Coronary artery (tissue), 2 donors: ENCODE data around the gene MASTL.

Source experiments
- DNase-seq: peaks from one replicate; pipeline ENCODE4 v3.0.0-alpha.2; 2017; ENCODE audit warnings: low spot score
- H3K27ac ChIP-seq, 2 donors: fragments of 200-600 bp; sonication (generic); one replicate each; pipeline ENCODE4 v1.5.1; 2016 to 2019
- H3K4me3 ChIP-seq: fragments of 200-600 bp; sonication (generic); 2 replicates; pipeline ENCODE4 v1.5.1; 2016; ENCODE audit warnings: mild to moderate bottlenecking, moderate library complexity
- TF ChIP-seq, protein P1 (sequence below): fragments of 200-600 bp; sonication (generic); IDR thresholded peaks from one replicate; pipeline ENCODE4 v1.5.1; 2019; ENCODE audit warnings: antibody characterized with exemption

Gene MASTL

DNA sequence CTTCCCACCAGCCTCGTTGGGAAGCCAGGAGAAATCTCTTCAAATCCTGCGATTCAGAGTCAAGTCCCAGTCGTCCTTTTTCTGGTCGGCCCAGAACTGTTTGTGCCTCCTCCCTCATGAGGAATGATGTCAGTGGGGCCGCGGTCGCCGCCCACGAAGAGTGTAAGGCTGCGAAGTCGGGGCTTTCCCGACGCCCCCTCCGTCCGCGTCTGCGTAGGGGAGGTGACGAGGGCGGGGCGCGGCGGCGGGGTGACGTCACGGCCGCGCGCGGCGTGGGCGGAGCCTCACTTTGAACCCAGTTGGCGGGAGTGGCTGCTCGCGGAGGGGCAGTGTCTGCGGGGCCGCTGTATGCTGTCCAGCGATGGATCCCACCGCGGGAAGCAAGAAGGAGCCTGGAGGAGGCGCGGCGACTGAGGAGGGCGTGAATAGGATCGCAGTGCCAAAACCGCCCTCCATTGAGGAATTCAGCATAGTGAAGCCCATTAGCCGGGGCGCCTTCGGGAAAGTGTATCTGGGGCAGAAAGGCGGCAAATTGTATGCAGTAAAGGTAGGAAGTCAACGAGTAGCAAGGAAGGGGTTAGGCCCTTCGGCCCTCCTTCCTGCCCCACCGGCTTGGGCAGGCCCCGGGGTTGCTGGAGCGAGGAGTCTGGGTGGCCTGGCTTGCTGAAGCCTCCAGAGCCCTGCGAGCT is at the start of gene MASTL:
Gene MASTL, plus strand, starts transcription at position 287 of the 689 bp plus-strand sequence. Its CDS starts 75 bp downstream, at position 362.
- DNase-seq, result peak; percentile 95
- H3K4me3 ChIP-seq, result peak within 1 kb of the TSS; percentile 89
- peak within 1 kb of the TSS; percentile 93 to 98 for H3K27ac ChIP-seq
- TF ChIP-seq, protein P1, sequence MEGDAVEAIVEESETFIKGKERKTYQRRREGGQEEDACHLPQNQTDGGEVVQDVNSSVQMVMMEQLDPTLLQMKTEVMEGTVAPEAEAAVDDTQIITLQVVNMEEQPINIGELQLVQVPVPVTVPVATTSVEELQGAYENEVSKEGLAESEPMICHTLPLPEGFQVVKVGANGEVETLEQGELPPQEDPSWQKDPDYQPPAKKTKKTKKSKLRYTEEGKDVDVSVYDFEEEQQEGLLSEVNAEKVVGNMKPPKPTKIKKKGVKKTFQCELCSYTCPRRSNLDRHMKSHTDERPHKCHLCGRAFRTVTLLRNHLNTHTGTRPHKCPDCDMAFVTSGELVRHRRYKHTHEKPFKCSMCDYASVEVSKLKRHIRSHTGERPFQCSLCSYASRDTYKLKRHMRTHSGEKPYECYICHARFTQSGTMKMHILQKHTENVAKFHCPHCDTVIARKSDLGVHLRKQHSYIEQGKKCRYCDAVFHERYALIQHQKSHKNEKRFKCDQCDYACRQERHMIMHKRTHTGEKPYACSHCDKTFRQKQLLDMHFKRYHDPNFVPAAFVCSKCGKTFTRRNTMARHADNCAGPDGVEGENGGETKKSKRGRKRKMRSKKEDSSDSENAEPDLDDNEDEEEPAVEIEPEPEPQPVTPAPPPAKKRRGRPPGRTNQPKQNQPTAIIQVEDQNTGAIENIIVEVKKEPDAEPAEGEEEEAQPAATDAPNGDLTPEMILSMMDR, result no peak

GRCh38 chr10:27108165-27108564 is 47.0 kb upstream of the MASTL start:
- Histone ChIP-seq H3K27ac (no peak overlapping the region), H3K4me3 (no peak overlapping the region)
- TF ChIP-seq, protein P1, result no peak
- no peak for DNase-seq

DNA sequence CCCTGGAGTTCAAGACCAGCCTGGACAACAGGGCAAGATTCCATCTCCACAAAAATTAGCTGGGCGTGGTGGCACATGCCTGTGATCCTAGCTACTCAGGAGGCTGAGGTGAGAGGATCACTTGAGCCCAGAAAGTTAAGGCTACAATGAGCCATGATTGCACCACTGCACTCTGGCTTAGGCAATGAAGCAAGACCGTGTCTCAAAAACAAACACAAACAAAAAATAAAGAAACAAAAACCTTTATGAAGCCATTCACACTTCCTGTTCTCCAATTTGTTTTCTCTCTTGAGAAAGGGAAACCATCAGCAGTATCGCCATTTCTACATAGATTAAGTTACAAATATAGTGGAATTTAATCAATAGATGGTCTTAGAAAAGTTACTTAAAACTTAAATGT is 20.8 kb upstream of the MASTL start:
- H3K4me3 ChIP-seq, result no peak overlapping the region
- TF ChIP-seq, protein P1, result no peak
- no peak for DNase-seq
- no peak overlapping the region for H3K27ac ChIP-seq

DNA sequence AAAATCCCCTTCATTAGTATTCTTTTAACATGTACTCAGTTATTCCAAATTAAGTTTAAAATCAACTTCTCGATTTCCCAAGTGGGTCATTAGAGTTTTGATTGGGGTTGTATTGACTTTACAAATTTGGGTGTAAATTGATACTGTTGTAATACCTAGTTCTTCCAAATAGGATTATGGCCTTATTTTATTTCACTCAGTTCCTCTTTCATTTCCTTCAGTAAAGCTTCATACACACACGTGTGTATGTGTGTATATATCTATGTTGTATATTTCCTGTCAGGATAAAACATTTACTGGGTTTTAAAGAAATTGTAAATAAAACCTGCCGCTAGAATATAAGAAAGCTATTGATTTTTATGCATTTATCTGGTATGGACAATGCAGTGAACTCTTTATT is 16.9 kb upstream of the MASTL start:
- Histone ChIP-seq H3K27ac (no peak overlapping the region), H3K4me3 (no peak overlapping the region)
- DNase-seq, result no peak
- TF ChIP-seq, protein P1, result no peak

GRCh38 chr10:27143686-27144085 is 11.5 kb upstream of the MASTL start:
- no peak overlapping the region for H3K27ac ChIP-seq
- no peak for DNase-seq
- TF ChIP-seq, protein P1, result no peak
- no peak overlapping the region for H3K4me3 ChIP-seq

- Histone ChIP-seq H3K27ac (no peak overlapping the region), H3K4me3 (no peak overlapping the region)
- TF ChIP-seq, protein P1, result no peak
- DNase-seq, result no peak
Measured at GRCh38 chr10:27145937-27146336, 9.2 kb upstream of the MASTL start.

DNA sequence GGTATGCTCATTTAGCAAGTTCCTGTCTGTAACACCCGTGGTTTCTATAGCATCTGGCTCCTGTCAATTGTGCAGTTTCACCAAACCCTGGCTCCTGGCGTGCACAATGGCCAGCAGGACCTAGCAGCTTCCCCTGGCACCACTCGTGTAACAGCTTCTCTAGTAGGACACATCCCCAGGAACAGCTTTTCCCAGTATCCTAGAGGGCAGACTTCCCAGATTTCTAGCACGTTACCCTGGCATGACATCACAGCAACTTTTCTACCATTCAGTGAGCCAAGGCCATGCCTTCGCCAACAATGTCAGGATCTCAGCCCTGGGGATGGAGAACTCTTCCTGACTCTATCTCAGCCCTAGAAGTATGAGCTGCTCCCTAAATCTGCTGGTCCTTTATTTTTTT is 7.5 kb upstream of the MASTL start:
- DNase-seq, result no peak
- TF ChIP-seq, protein P1, result no peak
- no peak overlapping the region for H3K27ac ChIP-seq
- H3K4me3 ChIP-seq, result no peak overlapping the region
